Liver (tissue), 9 donors: ENCODE measurements around the gene SLC6A16. TPM values are rescaled to one million over a fixed set of nuclear protein-coding genes. Genes with fewer than 3 reads are reported as not detected.

Experiments
- DNase-seq: peaks from one replicate; pipeline ENCODE4 v3.0.0-alpha.2; 2017; ENCODE audit warnings: low spot score
- H3K27ac ChIP-seq, 2 donors: one replicate each; pipeline ENCODE4 v1.7.0; 2013; ENCODE audit warnings: inconsistent platforms in 2 of 2, low read length in 2 of 2, control low read depth in 1 of 2, low read depth in 1 of 2, mild to moderate bottlenecking in 1 of 2
- H3K27me3 ChIP-seq, 4 donors: one replicate each; pipeline versions ENCODE4 v1.6.1 to v1.7.0; 2013; ENCODE audit warnings: low read length in 3 of 4, inconsistent platforms in 1 of 4, mild to moderate bottlenecking in 1 of 4, moderate library complexity in 1 of 4; ENCODE audit not compliant: control insufficient read depth in 4 of 4, insufficient read depth in 4 of 4
- H3K36me3 ChIP-seq, 4 donors: one replicate each; pipeline versions ENCODE4 v1.6.1 to v1.7.0; 2013; ENCODE audit warnings: low read length in 3 of 4, mild to moderate bottlenecking in 3 of 4, low read depth in 1 of 4, moderate library complexity in 1 of 4; ENCODE audit not compliant: control insufficient read depth in 4 of 4, insufficient read depth in 3 of 4
- H3K4me1 ChIP-seq, 4 donors: one replicate each; pipeline versions ENCODE4 v1.6.1 to v1.7.0; 2013; ENCODE audit warnings: low read length in 3 of 4, mild to moderate bottlenecking in 3 of 4, moderate library complexity in 1 of 4; ENCODE audit not compliant: control insufficient read depth in 4 of 4, insufficient read depth in 4 of 4
- H3K4me3 ChIP-seq, 3 donors: one replicate each; pipeline versions ENCODE4 v1.6.1 to v1.7.0; 2013; ENCODE audit warnings: low read length in 3 of 3, control low read depth in 1 of 3, low read depth in 1 of 3, mild to moderate bottlenecking in 1 of 3
- H3K9ac ChIP-seq, 2 donors: one replicate each; pipeline ENCODE4 v1.7.0; 2013; ENCODE audit warnings: low read length in 2 of 2, mild to moderate bottlenecking in 2 of 2, moderate library complexity in 2 of 2, control low read depth in 1 of 2, low read depth in 1 of 2
- H3K9me3 ChIP-seq, 4 donors: one replicate each; pipeline versions ENCODE4 v1.6.1 to v1.7.0; 2013; ENCODE audit warnings: low read length in 3 of 4; ENCODE audit not compliant: control insufficient read depth in 4 of 4
- ATF3 ChIP-seq: IDR thresholded peaks from 2 replicates; pipeline ENCODE4 v1.6.1; 2016; ENCODE audit warnings: antibody characterized with exemption
- CTCF ChIP-seq: fragments of 150-350 bp; IDR thresholded peaks from 2 replicates; pipeline ENCODE4 v1.5.1; 2017; ENCODE audit warnings: improper control_type of control experiment, low read depth, low read length; ENCODE audit not compliant: missing input control
- EGR1 ChIP-seq, 2 donors: IDR thresholded peaks; 2 replicates each; pipeline ENCODE4 v1.6.1; 2016 to 2018; ENCODE audit warnings: antibody characterized with exemption in 2 of 2, low read depth in 2 of 2
- FOXA1 ChIP-seq: IDR thresholded peaks from 2 replicates; pipeline ENCODE4 v1.6.1; 2016; ENCODE audit warnings: antibody characterized with exemption
- GABPA ChIP-seq, 2 donors: IDR thresholded peaks in 1 of 2; conservative IDR thresholded peaks in 1 of 2; 2 replicates each; pipeline ENCODE4 v1.6.1; 2016; ENCODE audit warnings: antibody characterized with exemption in 2 of 2, mild to moderate bottlenecking in 1 of 2, moderate library complexity in 1 of 2
- HNF4A ChIP-seq, 2 donors: conservative IDR thresholded peaks; 2 replicates each; pipeline ENCODE4 v1.6.1; 2016; ENCODE audit warnings: antibody characterized with exemption in 2 of 2, mild to moderate bottlenecking in 2 of 2
- JUND ChIP-seq, 2 donors: IDR thresholded peaks; 2 replicates each; pipeline ENCODE4 v1.6.1; 2016; ENCODE audit warnings: antibody characterized with exemption in 2 of 2
- MAX ChIP-seq: IDR thresholded peaks from 2 replicates; pipeline ENCODE4 v1.6.1; 2016; ENCODE audit warnings: antibody characterized with exemption
- NR2F2 ChIP-seq: IDR thresholded peaks from 2 replicates; pipeline ENCODE4 v1.6.1; 2016; ENCODE audit warnings: antibody characterized with exemption
- RAD21 ChIP-seq, 2 donors: IDR thresholded peaks; 2 replicates each; pipeline ENCODE4 v1.6.1; 2016; ENCODE audit warnings: antibody characterized with exemption in 2 of 2, mild to moderate bottlenecking in 2 of 2
- REST ChIP-seq: IDR thresholded peaks from 2 replicates; pipeline ENCODE4 v1.6.1; 2016; ENCODE audit warnings: antibody characterized with exemption, mild to moderate bottlenecking
- RXRA ChIP-seq, 2 donors: IDR thresholded peaks; 2 replicates each; pipeline ENCODE4 v1.6.1; 2017 to 2018; ENCODE audit warnings: antibody characterized with exemption in 2 of 2, mild to moderate bottlenecking in 1 of 2
- SP1 ChIP-seq: IDR thresholded peaks from 2 replicates; pipeline ENCODE4 v1.6.1; 2018; ENCODE audit warnings: antibody characterized with exemption, mild to moderate bottlenecking
- TAF1 ChIP-seq: conservative IDR thresholded peaks from 2 replicates; pipeline ENCODE4 v1.6.1; 2016; ENCODE audit warnings: antibody characterized with exemption, mild to moderate bottlenecking
- YY1 ChIP-seq: IDR thresholded peaks from 2 replicates; pipeline ENCODE4 v1.6.1; 2016; ENCODE audit warnings: antibody characterized with exemption, mild to moderate bottlenecking
- ZBTB33 ChIP-seq: IDR thresholded peaks from 2 replicates; pipeline ENCODE4 v1.6.1; 2016; ENCODE audit warnings: antibody characterized with exemption
- WGBS: extraction: QIAGEN DNeasy Blood & Tissue Kit; methylation state at CpG from one replicate; pipeline ENCODE4 v1.1.7; 2013; 5-methylcytosine and 5-hydroxymethylcytosine counted together
- polyA plus RNA-seq, 2 donors: library from polyadenylated mRNA; stranded (reverse) in 1 of 2; unstranded in 1 of 2; fragments of 200-250 nt in 1 of 2; fragments of >200 nt in 1 of 2; fragmentation: Nextera tagmentation in 1 of 2; extraction: Ambion mirVana in 1 of 2; gene quantifications; one replicate each; pipeline versions ENCODE4 v1.2.1 to v1.2.3, GENCODE V29; 2013 to 2015
- total RNA-seq, 2 donors: library from RNA; depleted of rRNA; stranded (reverse); fragments of >200 nt; gene quantifications; one replicate each; pipeline ENCODE4 v1.2.3, GENCODE V29; 2014
- donor health status: healthy.
- donor health status: healthy.
- donor health status: healthy.
- donor health status: healthy.
- donor health status: healthy.

The SLC6A16 gene
- total and polyA plus RNA-seq, 4 donors: 0.19 to 2.7 (median 1.5) TPM

- no peak overlapping the region for H3K27ac ChIP-seq
- H3K36me3 ChIP-seq: peaks cover 0 to 1% (median 0%) of the 10 kb centered on the region in 4 donors
- no peak for DNase-seq
- no peak for TF ChIP-seq TAF1
- no peak for TF ChIP-seq MAX
- TF ChIP-seq RXRA (IDR thresholded peaks at IDR 0.05): no peak
- no peak for TF ChIP-seq ZBTB33
- no peak for TF ChIP-seq CTCF
- TF ChIP-seq FOXA1: no peak
- no peaks in the 10 kb centered on the region for H3K9me3 ChIP-seq
- peaks cover 2 to 24% (median 11%) of the 10 kb centered on the region in 4 donors for H3K4me1 ChIP-seq
- no peak overlapping the region for H3K4me3 ChIP-seq
- 90% methylated on average over 19 of the region's 19 CpGs for WGBS
- H3K27me3 ChIP-seq: no peaks in the 10 kb centered on the region
- H3K9ac ChIP-seq: no peak overlapping the region
Measured at GRCh38 chr19:49337267-49338022, 12.5 kb upstream of the SLC6A16 start.

GRCh38 chr19:49336482-49337266, 11.7 kb upstream of the SLC6A16 start:
- Histone ChIP-seq H3K4me1 (peaks cover 2 to 29% (median 12%) of the 10 kb centered on the region in 4 donors), H3K27ac (no peak overlapping the region), H3K4me3 (no peak overlapping the region), H3K9me3 (no peaks in the 10 kb centered on the region), H3K36me3 (peaks cover 0 to 1% (median 0%) of the 10 kb centered on the region in 4 donors), H3K9ac (no peak overlapping the region), H3K27me3 (no peaks in the 10 kb centered on the region)
- WGBS: 91% methylated on average over 10 of the region's 10 CpGs
- no peak for DNase-seq
- no peak for TF ChIP-seq TAF1
- no peak for TF ChIP-seq REST
- TF ChIP-seq RXRA (IDR thresholded peaks at IDR 0.05): no peak
- no peak for TF ChIP-seq GABPA (IDR thresholded peaks at IDR 0.05 in 1 of 2, conservative IDR thresholded peaks at IDR 0.05 in 1 of 2)
- TF ChIP-seq MAX: no peak
- TF ChIP-seq CTCF: no peak
- TF ChIP-seq JUND (IDR thresholded peaks at IDR 0.05): no peak
- TF ChIP-seq ATF3: no peak
- TF ChIP-seq ZBTB33: no peak
- TF ChIP-seq SP1: no peak
- no peak for TF ChIP-seq RAD21 (IDR thresholded peaks at IDR 0.05)
- TF ChIP-seq NR2F2: no peak
- TF ChIP-seq EGR1 (IDR thresholded peaks at IDR 0.05; ENCODE audit: low read depth in 2 of 2): no peak
- TF ChIP-seq YY1: no peak
- TF ChIP-seq HNF4A (conservative IDR thresholded peaks at IDR 0.05): no peak
